ENCODE measurements around the gene ENGASE.
"Not testable (repeated sequence)": the region's sequence is repeated elsewhere in the genome, so short reads cannot be mapped to it uniquely, and the experiment has no call there.

ENGASE gene

DNA sequence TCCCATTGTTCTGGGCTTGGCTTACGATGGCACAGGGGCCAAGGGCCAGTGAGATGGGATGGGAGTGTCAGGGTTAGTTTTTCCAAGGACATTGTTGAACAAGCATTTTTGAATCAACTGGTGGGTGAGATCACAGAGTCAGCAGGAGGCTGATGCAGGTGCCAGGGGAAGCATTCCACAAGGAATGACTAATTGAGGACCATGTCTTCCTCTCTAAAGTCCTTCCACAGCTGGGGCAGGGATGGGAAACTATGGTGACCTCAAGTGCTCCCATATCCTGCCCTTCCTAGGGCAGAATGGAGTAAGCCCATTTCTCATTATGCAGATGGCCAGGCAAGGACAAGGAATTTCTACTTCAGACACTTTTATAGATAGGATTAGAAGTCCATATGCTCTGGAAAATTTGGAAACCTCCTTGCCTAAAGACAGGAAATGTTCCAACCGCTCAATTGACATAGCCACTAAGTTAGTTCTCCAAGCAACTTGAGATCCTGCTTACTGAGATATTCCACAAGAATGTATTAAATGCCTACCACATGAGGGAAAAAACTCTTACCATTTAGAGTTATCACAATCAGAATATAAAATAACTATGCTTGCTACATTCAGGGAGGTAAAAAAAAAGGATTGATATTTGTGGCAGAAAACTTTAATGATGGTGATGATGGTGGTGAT lies 21.2 kb upstream of the ENGASE start:
- DNase-seq = no peak

DNA sequence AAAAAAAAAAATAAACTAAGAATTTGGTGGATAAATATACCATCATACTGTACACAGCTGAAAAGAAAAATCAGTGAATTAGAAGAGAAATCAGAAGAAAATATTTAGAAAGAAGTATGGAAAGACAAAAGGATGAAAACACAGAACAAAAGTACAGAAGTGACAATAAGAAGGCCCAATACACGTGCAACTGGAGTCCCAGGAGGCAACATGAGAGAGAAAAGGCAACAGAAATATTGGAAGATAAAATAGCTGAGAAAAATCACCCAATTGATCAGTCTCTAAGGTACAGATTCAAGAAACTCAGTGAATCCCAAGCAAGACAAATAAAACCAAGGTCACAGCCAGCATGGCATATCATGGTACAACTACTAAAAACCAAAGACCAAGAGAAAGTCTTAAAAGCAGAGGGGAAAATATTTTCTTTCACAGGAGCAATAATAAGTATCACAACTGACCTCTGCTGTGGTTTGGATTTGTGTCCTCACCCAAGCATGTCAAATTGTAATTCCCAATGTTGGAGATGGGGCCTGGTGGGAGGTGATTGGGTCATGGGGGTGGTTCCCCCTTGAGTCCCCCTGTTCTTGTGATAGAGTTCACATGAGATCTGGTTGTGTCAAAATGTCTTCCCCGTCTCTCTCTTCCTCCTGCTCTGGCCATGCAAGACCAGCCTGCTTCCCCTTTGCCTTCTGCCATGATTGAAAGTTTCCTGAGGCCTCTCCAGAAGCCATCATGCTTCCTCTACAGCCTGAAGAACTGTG lies 20.2 kb upstream of the ENGASE start:
- no peak for DNase-seq

DNA sequence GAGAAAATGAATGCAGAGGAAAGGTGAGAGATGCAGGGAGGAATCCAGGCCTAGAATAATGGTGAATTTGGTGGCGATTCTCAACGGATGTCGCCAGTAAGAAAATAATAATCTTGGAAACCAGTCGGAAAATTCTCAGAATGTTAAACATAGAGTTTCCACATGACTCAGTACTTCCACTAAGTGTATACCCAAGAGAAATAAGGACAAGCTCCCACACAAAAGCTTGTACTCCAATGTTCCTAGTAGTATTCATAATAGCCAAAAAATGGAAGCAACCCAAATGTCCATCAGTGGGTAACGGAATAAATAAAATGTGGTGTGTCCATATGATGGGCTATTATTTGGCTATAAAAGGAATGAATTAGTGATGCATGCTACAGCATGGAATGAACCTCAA lies 19.4 kb upstream of the ENGASE start:
- DNase-seq = no peak

DNA sequence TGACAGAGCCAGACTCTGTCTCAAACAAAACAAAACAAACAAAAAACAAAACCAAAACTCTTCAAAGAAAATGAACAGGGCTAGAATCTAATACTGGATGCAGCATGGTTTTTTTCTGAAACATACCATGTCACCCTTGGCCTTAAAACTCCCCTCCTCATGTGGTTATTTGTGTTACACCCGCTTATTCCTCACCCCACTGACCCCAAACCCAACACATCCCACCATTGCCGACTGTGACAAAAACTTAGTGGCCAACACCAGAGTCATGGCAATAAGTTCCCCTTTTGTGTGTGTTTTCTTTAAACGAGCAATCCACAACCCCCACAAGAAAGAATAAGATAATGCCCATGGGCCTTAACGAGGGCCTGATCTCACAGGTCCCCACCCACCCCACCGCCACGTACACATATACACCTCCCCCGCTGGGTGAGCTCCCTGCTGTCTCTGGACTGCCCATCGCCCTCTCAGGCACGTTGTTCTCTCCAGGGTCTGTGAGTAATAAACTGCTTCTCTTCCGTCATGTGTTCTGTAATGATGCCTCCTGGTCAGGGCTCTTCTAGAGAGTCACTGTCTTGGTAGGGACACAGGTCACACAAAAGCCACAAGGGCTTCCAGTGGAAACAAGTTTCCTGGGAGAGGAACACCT lies 16.8 kb upstream of the ENGASE start:
- no peak for DNase-seq

DNA sequence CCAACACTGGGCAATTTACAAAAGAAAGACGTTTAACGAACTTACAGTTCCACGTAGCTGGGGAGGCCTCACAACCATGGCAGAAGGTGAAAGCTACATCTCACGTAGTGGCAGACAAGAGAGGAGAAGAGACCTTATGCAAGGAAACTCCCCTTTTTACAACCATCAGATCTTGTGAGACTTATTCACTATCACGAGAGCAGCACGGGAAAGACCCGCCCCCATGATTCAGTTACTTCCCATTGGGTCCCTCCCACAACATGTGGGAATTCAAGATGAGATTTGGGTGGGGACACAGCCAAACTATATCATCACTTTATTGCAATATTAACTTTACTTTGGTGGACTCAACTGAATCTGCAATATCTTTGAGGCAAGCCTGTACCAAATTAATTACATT lies 11.9 kb upstream of the ENGASE start:
- no peak for DNase-seq

DNA sequence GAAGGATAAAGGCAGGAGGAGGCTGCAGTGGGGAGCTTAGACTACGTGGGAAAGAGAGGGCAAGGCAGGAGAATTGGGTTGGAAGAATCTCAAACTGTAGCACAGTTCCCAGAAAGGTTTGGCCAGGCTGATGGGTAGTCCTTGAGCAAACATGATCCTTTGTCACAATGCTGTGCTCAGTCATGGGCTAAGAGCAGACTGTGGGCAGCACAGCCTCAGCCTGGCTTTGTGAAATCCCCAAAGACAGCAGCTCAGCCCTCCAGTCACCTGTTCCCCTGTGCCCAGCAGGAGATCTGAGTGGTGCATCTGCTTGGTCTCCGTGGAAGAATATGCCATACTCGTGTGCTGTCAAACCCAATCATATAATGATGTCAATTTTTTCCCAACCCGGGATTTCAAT lies 10.6 kb upstream of the ENGASE start:
- DNase-seq = no peak

DNA sequence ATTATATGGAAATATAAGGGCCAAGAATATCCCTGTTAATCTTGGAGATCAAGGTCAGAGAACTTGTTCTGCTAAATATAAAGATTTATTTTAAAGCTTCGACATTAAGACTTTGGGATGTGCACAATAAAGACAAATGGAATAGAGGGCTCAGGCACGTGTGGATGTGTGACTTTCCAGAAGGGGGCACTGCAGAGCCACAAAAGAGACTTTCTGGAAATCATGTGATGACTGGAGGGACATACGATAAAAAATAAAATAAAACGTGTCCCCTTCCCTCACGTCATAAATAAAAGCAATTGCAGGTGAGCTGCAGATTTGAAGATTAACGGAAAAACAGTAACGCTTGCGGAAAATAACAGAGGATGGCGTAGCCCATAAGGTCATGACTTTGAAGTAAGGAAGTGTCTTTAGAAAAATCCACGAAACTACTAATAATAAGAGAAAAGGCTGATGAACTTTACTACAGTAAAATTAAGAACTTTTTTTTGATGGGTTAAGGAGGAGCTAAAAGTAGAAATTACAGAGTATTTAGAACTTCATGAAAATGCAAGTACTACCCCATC lies 9.4 kb upstream of the ENGASE start:
- peak; percentile 71 for DNase-seq

DNA sequence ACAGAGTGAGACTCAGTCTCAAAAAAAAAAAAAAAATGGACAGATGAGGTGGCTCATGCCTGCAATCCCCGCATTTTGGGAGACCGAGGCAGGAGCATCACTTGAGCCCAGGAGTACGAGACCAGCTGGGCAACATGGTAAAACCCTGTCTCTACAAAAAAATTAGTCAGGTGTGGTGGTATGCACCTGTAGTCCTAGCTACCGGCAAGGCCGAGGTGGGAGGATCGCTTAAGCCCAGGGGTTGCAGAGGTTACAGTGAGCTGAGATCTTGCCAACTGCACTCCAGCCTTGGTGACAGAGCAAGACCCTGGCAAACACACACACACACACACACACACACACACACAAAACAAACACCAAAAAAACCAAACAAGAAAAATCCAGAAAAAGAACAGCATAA lies 7.7 kb upstream of the ENGASE start:
- no peak for DNase-seq

DNA sequence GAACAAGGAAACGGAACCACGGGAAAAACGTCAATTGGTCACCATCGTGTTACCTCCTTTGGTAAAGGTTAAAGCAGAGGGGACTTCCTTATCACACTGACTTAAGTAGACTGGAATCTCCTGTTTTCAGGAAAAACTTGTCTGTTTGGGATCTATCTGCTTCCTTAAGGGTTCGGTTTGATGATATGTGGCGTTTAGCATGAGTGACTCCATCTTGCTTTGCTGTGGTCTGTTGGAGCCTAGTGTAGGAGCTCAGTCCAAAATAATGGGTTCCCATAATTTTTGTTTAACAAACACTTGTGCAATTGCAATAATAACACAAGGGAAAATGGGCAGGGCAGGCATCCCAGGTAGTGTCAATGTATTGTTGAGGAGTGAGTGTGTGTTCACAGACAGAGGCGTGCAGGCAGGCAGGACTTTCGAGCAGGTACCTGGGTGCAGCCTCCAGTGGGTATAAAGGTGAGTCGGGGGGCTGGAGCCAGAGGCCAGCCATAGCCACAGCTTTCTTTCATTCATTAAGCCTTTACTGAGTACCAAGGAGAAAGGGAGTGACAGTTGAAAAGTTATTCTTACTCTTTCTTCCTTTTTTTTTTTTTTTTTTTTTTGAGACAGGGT lies 4.3 kb upstream of the ENGASE start:
- DNase-seq = no peak

DNA sequence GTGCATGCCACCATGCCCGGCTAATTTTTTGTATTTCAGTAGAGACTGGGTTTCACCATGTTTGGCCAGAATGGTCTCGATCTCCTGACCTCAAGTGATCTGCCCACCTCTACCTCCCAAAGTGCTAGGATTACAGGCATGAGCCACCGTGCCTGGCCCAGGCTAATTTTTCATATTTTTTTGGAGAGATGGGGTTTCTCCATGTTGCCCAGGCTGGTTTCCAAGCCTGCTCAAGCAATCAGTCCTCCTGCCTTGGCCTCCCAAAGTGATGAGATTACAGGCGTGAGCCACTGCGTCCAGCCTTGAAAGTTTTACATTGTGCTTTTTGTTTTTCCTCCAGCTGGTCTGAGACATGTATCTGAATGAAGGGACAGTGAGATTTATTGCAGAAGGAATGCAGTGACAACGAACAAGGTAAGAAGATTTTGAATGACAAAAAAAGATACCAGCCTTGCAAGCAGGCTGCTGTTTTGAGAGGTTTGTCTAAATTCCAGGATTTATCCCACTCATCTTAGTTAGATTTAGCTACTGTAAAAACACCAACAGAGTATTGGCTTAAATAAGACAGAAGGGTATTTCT lies 3.4 kb upstream of the ENGASE start:
- no peak for DNase-seq

DNA sequence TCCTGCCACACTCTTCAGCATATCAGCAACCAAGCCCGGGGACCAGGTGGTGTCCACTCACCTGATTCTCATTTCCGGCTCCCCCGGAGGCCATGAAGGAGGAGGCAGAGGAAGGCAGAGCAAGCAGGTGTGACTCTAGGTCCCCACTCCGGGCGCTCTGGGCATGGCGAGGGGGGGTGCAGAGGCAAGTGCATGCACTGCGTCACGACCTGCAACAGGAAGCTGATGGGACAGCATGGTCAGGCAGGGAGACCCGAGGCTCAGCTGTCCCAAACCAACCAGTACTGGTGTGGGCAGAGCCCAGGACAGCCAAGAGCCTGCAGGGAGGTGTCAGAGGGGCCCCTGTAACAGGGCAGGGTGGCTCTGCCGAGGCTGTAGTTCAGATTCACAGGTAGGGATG lies 2.1 kb upstream of the ENGASE start:
- DNase-seq = no peak

DNA sequence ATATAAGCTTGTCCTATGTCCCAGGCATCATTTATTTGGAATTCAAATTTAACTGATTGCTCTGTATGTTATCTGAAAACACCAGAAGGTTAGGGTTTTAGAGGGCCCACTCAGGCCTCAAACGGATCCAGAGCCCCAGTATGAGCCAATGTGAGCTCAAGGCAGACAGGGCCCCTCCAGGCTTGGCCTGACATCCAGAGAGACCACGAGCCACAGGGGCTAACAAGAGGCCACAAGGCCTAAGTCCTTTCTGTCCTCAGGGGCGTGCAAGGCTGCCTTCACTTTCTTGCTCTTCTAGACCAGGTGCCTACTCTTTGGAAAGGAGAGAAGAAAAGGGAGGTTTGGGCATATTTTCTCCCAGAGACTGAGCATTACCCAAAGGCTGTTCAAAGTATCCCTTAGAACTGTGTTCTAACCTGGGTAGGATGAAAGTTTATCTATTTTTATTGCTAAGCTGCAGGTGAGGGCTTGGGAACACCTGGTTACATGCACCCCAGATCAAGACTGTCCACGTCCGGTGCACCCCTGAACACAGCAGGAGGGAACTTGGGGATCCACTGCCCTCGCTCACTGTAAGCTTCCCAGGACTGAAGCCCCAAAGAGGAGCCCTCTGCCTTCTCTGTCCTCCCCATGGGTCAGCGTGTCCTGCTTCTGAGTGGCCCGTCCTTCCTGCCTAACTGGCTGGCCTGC lies 1.5 kb upstream of the ENGASE start:
- DNase-seq = no peak

DNA sequence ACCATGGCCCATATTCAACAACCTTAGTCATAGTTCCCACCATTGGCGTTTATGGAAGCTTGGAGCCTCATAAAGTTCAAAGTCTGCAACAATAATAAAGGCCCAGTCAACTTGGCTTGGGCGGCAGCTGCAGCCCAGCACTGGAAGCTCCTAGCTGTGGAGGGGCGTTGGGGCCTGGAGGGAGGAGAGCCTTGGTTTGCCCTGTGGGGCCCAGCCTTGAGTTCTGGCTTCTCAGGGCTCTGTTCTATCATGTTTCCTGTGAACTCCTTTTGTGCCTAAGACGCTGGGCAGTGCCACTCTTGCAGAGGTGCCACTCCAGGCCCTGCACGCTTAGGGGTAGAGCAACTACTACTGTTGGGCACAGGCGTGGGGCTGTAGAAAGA lies 927 bp upstream of the ENGASE start:
- DNase-seq = no peak

DNA sequence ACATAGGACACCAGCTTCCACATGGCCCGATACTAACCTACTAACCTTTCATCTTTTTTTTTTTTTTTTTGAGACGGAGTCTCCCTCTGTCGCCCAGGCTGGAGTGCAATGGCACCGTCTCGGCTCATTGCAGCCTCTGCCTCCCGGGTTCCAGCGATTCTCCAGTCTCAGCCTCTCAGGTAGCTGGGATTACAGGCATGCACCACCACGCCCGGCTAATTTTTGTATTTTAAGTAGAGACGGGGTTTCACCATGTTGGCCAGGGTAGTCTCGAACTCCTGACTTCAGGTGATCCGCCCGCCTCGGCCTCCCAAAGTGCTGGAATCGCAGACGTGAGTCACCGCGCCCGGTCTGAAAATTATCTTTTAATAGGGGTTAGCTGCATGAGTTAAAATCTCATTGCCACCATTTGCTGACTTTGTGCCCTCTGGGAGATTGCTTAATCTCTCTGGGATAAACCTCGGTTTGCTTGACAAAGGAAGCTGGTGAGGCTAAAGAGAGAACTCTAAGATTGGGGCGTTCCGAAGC lies 439 bp upstream of the ENGASE start:
- DNase-seq = not testable (repeated sequence)

DNA sequence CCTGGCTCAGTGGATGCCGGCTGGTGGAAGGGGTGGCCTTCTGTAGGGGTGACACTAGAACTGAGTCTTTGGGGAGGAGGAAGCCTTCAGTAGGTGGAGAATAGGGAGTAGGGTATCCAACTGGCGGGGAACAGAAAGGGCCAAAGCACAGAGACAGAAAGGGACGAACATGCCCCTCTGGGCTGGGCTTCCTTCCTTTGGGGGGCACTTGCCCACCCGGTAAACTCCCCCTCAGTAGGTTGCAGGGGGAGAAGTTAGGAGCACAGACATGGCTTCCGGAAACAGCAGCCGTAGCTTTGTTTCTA lies 774 bp downstream of the ENGASE start:
- peak; percentile 25 for DNase-seq

DNA sequence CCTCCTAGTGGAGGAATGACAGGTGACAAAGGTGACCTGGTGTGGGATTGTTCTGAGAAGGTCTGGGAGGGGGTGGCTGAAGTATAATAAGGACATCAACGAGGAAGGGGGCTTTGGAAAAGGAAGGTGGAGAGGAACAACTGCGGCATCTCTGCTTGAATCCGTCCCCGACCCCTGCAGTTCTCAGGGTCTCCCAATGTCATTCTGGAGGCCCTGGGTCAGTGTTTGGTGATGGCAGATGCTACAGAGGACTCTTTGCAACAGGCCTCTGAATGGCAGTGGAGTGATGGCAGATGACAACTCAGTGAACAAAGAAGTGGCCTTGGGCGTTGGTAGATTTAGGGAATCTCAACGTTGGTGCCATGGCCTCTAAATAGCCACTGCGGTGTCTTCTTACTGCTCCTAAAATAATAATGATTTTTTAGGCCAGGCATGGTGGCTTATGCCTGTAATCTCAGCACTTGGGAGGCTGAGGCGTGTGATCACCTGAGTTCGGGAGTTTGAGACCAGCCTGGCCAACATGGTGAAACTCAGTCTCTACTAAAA lies 1.3 kb downstream of the ENGASE start:
- DNase-seq = no peak

DNA sequence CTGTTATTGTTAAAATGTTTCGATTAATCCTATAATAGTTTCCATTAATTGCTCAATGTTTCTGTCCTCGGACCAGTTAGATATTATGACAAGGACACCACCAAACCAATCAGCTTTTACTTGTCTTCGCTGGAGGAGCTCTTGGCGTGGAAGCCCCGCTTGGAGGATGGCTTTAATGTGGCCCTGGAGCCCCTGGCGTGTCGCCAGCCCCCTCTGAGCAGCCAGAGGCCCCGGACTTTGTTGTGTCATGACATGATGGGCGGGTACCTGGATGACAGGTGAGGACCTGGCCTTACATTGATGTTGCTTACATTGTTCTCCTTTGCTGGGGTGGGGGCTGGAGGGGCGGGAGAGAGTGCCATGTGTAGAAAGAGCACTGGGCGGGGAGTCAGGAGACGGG lies 3.0 kb downstream of the ENGASE start:
- no peak for DNase-seq

DNA sequence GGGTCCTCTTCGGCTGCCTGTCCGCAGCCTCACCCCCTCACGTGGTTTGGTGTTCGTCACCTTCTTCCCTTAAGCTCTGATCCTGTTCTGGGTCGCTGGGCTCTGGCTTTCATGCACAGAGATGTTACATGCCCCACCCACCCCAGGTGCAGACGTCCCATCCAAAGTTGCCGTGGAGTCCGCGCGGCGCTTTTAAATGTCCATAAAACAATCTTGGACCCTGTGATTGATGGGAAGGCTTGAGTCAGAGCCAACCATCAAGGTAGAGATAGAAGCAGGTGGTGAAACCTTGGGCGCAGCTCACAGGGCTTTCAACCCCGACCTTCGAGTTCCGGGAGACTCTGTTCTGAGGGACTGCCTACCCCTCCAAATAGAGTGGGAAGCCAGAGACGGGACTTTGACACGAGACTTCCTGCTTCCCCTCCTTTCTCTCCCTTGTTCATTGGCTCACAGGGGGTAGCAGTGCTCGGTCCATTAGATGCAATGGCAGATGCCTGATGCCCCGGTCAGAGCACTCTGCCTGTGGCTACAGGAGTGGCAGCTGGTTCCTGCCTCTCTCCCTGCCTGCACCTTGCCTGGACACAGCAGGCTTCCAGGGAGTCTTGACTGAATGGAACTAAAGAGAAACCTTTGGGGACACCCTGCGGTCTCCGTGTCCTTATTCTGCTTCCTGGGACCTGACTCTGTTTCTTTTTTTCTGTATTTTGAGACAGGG lies 4.0 kb downstream of the ENGASE start:
- DNase-seq = no peak

DNA sequence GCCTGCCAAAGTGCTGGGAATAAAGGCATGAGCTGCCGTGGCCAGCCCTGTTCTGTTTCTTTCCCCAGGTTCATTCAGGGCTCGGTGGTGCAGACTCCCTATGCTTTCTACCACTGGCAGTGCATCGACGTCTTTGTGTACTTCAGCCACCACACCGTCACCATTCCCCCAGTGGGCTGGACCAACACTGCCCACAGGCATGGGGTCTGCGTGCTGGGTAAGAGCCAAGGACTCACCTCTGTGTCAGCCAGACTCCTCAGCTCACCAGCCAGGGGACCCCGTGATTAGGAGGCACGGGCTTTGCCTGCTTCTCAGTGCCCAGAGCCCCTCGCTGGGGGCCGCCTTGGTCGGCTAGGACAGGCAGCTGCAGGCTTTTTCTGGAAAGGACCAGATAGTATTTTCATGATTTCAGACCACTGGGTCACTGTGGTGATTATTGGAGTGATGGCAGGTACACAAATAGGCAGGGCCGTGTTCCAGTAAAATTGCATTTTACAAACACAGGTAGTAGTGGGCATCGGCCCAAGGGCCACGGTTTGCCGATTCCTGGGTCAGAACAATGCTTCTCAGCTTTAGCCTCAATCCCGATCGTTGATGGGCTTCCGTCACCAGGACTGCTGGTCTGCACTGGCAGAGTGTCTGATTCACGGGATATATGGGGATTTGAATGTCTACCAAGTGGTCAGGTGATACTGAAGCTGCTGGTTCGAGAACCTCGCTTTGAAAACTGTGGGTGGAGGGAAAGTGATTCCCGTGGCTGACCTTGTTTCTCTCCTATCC lies 5.0 kb downstream of the ENGASE start:
- no peak for DNase-seq

DNA sequence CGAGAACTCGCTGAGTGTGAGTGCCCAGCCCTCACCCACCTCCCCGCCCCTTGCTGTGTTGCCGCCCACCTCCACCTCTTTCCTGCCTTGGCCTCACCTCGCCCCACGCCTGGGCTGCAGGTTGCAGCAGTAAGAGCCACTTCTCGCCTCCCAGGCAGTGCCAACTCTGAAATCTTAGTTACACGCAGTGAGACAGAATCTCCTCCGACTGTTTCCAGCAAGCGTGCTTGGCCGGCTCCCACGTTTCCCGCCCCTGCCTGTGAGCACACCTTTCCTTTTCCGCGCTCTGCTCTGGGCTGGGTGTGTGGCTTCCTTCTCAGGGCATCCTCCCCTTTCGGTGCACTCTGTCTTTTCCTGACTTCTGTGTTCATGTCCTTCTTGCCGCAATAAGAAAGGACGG lies 5.7 kb downstream of the ENGASE start:
- no peak for DNase-seq
